ENCODE data around the gene ZNF646. TPM values are rescaled to one million over a fixed set of nuclear protein-coding genes. Genes with fewer than 3 reads are reported as not detected.

The ZNF646 gene
- total and polyA plus RNA-seq, 2 donors (not counting 3 experiments of a cell fraction or from before 2014, with no cell fraction given), result 4.1 to 15.9 TPM

GRCh38 chr16:31087481-31087880 is 13.3 kb downstream of the ZNF646 start:
- H2AFZ ChIP-seq (ENCODE audit: low read depth, low read length), result no peak overlapping the region
- H3K4me3 ChIP-seq (replicated peaks in 1 of 3; ENCODE audit: insufficient read depth in 1 of 3, low read depth in 1 of 3, low read length in 3 of 3), result no peak overlapping the region
- no peaks in the 10 kb centered on the region for H3K9me3 ChIP-seq (replicated peaks; ENCODE audit: control insufficient read depth, insufficient read depth, low read length)
- H3K4me1 ChIP-seq (ENCODE audit: control insufficient read depth, extremely low read depth, insufficient read depth, low read length), result no peaks in the 10 kb centered on the region
- intact Hi-C loops (cut with micrococcal nuclease) (no loop called here), dilution Hi-C loops (cut with MboI; ENCODE audit: extremely low pct_ligation_motif_present, low sequenced_read_pairs) (no loop called here)
- FAIRE-seq, result no peak
- DNase-seq (ENCODE audit: low read depth, low spot score), result no peak
- BruUV-seq (replicated peaks), result no TSS peak
- H3K27me3 ChIP-seq (ENCODE audit: control insufficient read depth in 2 of 2, insufficient read depth in 2 of 2, low read length in 2 of 2), result no peaks in the 10 kb centered on the region
- H3K79me2 ChIP-seq (ENCODE audit: control insufficient read depth, insufficient read depth, low read length), result peaks cover 2% of the 10 kb centered on the region
- ChIA-PET CTCF (interaction anchor here (0.8 kb wide), 1 partner anchor 103 kb away, joined by 4 read pairs; the partner anchor contains the start of gene HSD3B7), POLR2A (interaction anchor here (0.6 kb wide), 1 partner anchor 93 kb away, joined by 3 read pairs; no protein-coding TSS in a partner anchor)
- no peak overlapping the region for H3K9ac ChIP-seq (replicated peaks; ENCODE audit: extremely low read depth, insufficient read depth, low read length)
- H3K27ac ChIP-seq (ENCODE audit: insufficient read depth, low read depth, low read length), result no peak overlapping the region
- no peak overlapping the region for H3K4me2 ChIP-seq (ENCODE audit: insufficient read depth, low read length)
- no peak for TF ChIP-seq EZH2 (IDR thresholded peaks at IDR 0.05; ENCODE audit: borderline replicate concordance, low read depth, low read length, severe bottlenecking)
- no peak for TF ChIP-seq POLR2AphosphoS5 (IDR thresholded peaks at IDR 0.05; ENCODE audit: insufficient read depth, low read depth, low read length)
- no peak for TF ChIP-seq MAX (IDR thresholded peaks at IDR 0.05; ENCODE audit: insufficient read depth, insufficient read length)
- TF ChIP-seq POLR2A (IDR thresholded peaks at IDR 0.05; ENCODE audit: low read depth, low read length), result no peak
- TF ChIP-seq JUN (IDR thresholded peaks at IDR 0.05; ENCODE audit: borderline replicate concordance, insufficient read depth, insufficient read length, low read depth), result no peak
- no peak for TF ChIP-seq GATA2 (IDR thresholded peaks at IDR 0.05; ENCODE audit: insufficient read depth, insufficient read length, low read depth, low read length)
- TF ChIP-seq FOS (IDR thresholded peaks at IDR 0.05; ENCODE audit: borderline replicate concordance, insufficient read depth, low read length), result no peak
- no peaks in the 10 kb centered on the region for H3K9me1 ChIP-seq (replicated peaks; ENCODE audit: control insufficient read depth, extremely low read depth, insufficient read depth, low read length)
- no peaks in the 10 kb centered on the region for H4K20me1 ChIP-seq (replicated peaks; ENCODE audit: control insufficient read depth, extremely low read depth, insufficient read depth, low read length)
- peaks cover 2 to 12% of the 10 kb centered on the region in 2 experiments for H3K36me3 ChIP-seq (ENCODE audit: control insufficient read depth in 2 of 2, extremely low read depth in 1 of 2, insufficient read depth in 2 of 2, low read length in 2 of 2)

DNA sequence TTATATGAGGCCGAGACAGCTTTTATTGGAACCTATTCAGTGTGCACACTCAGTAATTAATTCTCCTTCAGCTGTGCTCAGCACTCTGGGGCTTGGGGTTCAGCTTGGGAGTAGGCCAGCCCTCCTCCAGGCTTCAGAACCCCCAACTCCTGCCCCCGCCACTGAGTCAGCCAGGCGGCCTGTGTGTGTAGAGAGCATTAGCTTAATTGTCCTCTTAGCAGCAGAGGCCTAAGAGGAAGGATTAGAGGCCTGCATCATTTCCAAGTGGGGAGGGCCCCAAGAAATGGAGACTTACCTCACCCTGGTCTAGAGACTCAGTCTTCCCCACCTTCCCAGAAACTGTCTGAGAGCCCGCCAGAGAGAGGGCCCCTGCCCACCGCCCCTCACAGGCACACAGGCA is 13.7 kb downstream of the ZNF646 start:
- Histone ChIP-seq H4K20me1 (replicated peaks; ENCODE audit: control insufficient read depth, extremely low read depth, insufficient read depth, low read length) (no peaks in the 10 kb centered on the region), H3K4me2 (ENCODE audit: insufficient read depth, low read length) (no peak overlapping the region), H3K9ac (replicated peaks; ENCODE audit: extremely low read depth, insufficient read depth, low read length) (no peak overlapping the region), H3K4me3 (replicated peaks in 1 of 3; ENCODE audit: insufficient read depth in 1 of 3, low read depth in 1 of 3, low read length in 3 of 3) (no peak overlapping the region), H3K4me1 (ENCODE audit: control insufficient read depth, extremely low read depth, insufficient read depth, low read length) (no peaks in the 10 kb centered on the region), H3K79me2 (ENCODE audit: control insufficient read depth, insufficient read depth, low read length) (peaks cover 4% of the 10 kb centered on the region), H2AFZ (ENCODE audit: low read depth, low read length) (no peak overlapping the region), H3K9me1 (replicated peaks; ENCODE audit: control insufficient read depth, extremely low read depth, insufficient read depth, low read length) (no peaks in the 10 kb centered on the region), H3K27ac (ENCODE audit: insufficient read depth, low read depth, low read length) (no peak overlapping the region), H3K9me3 (replicated peaks; ENCODE audit: control insufficient read depth, insufficient read depth, low read length) (no peaks in the 10 kb centered on the region), H3K36me3 (ENCODE audit: control insufficient read depth in 2 of 2, extremely low read depth in 1 of 2, insufficient read depth in 2 of 2, low read length in 2 of 2) (peaks cover 2 to 12% of the 10 kb centered on the region in 2 experiments), H3K27me3 (ENCODE audit: control insufficient read depth in 2 of 2, insufficient read depth in 2 of 2, low read length in 2 of 2) (no peaks in the 10 kb centered on the region)
- no peak for TF ChIP-seq POLR2A (IDR thresholded peaks at IDR 0.05; ENCODE audit: low read depth, low read length)
- no peak for TF ChIP-seq JUN (IDR thresholded peaks at IDR 0.05; ENCODE audit: borderline replicate concordance, insufficient read depth, insufficient read length, low read depth)
- no peak for TF ChIP-seq EZH2 (IDR thresholded peaks at IDR 0.05; ENCODE audit: borderline replicate concordance, low read depth, low read length, severe bottlenecking)
- no peak for TF ChIP-seq MYC (IDR thresholded peaks at IDR 0.05; ENCODE audit: low read depth, low read length)
- no peak for TF ChIP-seq CTCF (IDR thresholded peaks at IDR 0.05; ENCODE audit: extremely low read depth in 1 of 2, insufficient read depth in 1 of 2, low read depth in 1 of 2, low read length in 2 of 2)
- TF ChIP-seq MAX (IDR thresholded peaks at IDR 0.05; ENCODE audit: insufficient read depth, insufficient read length), result no peak
- TF ChIP-seq FOS (IDR thresholded peaks at IDR 0.05; ENCODE audit: borderline replicate concordance, insufficient read depth, low read length), result no peak
- TF ChIP-seq POLR2AphosphoS5 (IDR thresholded peaks at IDR 0.05; ENCODE audit: insufficient read depth, low read depth, low read length), result no peak
- TF ChIP-seq GATA2 (IDR thresholded peaks at IDR 0.05; ENCODE audit: insufficient read depth, insufficient read length, low read depth, low read length), result no peak
- dilution Hi-C loops (cut with MboI; ENCODE audit: extremely low pct_ligation_motif_present, low sequenced_read_pairs), result no loop called here
- no TSS peak for BruUV-seq (replicated peaks)
- FAIRE-seq (no peak), DNase-seq (ENCODE audit: low read depth, low spot score) (no peak)
- intact Hi-C loops (cut with micrococcal nuclease), result no loop called here
- ChIA-PET CTCF (interaction anchor here (0.8 kb wide), 1 partner anchor 103 kb away, joined by 4 read pairs; the partner anchor contains the start of gene HSD3B7), POLR2A (interaction anchor here (0.6 kb wide), 1 partner anchor 92 kb away, joined by 3 read pairs; no protein-coding TSS in a partner anchor)

Data from endothelial cell of umbilical vein (primary cell).